BE2C (cell line): ENCODE data around the gene MEN1.

Experiments
- DNase-seq: peaks from one replicate; pipeline ENCODE4 v3.0.0-alpha.2; 2020
- H3K27me3 ChIP-seq: fragments of 250-450 bp; sonication (Bioruptor Pico); 2 replicates; pipeline ENCODE4 v1.5.1; 2020; ENCODE audit warnings: mild to moderate bottlenecking
- H3K36me3 ChIP-seq: fragments of 250-450 bp; sonication (Bioruptor Pico); 2 replicates; pipeline ENCODE4 v1.5.1; 2020; ENCODE audit warnings: mild to moderate bottlenecking
- H3K4me1 ChIP-seq: fragments of 250-450 bp; sonication (Bioruptor Pico); 2 replicates; pipeline ENCODE4 v1.5.1; 2020
- H3K4me3 ChIP-seq: 2 replicates; pipeline ENCODE4 v1.5.1; 2011; ENCODE audit warnings: low read depth, low read length
- H3K9me3 ChIP-seq: fragments of 250-450 bp; sonication (Bioruptor Pico); 2 replicates; pipeline ENCODE4 v1.5.1; 2020
- TF ChIP-seq, protein P1 (sequence below): IDR thresholded peaks from 2 replicates; pipeline ENCODE4 v1.5.1; 2012; ENCODE audit warnings: mild to moderate bottlenecking, low read depth, low read length

The MEN1 gene

DNA sequence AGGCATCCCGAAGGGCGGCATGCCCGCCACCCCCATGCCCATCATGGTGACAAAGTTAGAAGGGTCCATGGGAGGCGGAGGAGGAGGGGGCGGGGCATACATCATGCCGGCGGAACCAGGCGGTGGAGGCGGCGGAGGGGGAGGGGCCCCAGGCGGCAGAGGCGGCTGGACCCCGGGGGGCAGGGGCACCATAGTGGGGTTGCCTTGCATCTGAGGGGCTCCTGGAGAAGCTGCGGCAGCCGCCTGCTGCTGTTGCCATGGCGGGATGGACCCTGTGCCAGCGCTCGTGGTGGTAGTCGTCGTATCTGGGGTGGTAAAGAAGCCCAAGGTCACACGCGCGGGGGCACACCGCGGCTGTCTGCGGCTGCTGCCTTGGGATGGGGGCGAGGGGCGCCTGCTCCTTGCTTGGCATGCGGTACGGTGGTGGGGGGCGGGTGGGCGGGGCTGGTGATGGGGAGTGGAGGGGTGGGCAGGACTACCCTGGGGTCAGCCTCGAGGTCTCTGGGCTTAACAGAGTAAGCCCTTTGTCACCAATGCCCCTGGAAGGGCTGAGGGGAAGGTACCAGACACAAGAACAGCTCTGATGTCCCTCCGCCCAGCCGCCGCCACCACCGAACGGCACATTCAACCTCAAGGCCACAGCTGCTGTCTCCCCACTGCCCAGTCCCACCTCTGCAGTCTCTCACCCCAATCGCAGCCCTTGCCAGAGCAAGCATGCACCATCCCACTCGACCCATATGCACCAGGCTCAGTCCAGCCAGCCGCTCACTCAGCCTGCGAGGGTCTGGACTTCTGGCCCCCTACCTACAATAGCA, 44.3 kb downstream of the MEN1 start:
- H3K27me3 ChIP-seq, result no peaks in the 10 kb centered on the region
- TF ChIP-seq, protein P1, sequence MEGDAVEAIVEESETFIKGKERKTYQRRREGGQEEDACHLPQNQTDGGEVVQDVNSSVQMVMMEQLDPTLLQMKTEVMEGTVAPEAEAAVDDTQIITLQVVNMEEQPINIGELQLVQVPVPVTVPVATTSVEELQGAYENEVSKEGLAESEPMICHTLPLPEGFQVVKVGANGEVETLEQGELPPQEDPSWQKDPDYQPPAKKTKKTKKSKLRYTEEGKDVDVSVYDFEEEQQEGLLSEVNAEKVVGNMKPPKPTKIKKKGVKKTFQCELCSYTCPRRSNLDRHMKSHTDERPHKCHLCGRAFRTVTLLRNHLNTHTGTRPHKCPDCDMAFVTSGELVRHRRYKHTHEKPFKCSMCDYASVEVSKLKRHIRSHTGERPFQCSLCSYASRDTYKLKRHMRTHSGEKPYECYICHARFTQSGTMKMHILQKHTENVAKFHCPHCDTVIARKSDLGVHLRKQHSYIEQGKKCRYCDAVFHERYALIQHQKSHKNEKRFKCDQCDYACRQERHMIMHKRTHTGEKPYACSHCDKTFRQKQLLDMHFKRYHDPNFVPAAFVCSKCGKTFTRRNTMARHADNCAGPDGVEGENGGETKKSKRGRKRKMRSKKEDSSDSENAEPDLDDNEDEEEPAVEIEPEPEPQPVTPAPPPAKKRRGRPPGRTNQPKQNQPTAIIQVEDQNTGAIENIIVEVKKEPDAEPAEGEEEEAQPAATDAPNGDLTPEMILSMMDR, result no peak
- H3K9me3 ChIP-seq, result no peaks in the 10 kb centered on the region
- no peaks in the 10 kb centered on the region for H3K4me1 ChIP-seq
- H3K4me3 ChIP-seq, result no peak overlapping the region
- peaks cover 75% of the 10 kb centered on the region for H3K36me3 ChIP-seq
- no peak for DNase-seq

DNA sequence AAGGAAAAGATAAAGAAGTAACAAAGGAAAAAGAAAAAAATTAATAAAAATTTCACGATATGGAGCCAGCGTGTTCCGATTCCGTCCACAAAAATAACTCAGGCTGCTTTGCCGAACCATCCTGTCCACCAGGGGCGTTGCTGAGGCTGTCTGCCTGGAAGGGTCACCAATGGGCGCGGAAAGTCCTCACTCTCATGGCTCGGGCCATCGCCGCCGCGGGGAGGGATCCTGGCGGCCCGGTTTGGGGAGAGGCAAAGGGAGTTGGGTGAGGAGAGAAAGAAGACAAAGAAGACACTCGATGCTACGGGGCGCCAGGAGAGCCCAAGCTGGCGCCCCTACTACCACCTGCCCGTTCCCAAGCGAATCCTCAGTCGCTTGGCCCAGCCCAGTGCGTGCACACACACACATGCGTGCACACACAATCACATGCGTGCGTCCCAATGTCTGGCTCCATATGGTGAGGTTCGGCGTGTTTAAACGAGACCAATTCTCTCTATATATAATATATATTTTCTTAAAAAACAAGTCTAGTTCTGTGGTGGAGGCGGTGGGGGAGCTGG, 45.0 kb downstream of the MEN1 start:
- Histone ChIP-seq H3K27me3 (no peaks in the 10 kb centered on the region), H3K36me3 (peaks cover 69% of the 10 kb centered on the region), H3K4me3 (no peak overlapping the region), H3K9me3 (no peaks in the 10 kb centered on the region), H3K4me1 (peaks cover 2% of the 10 kb centered on the region)
- TF ChIP-seq, protein P1, result peak; percentile 37
- DNase-seq, result no peak

DNA sequence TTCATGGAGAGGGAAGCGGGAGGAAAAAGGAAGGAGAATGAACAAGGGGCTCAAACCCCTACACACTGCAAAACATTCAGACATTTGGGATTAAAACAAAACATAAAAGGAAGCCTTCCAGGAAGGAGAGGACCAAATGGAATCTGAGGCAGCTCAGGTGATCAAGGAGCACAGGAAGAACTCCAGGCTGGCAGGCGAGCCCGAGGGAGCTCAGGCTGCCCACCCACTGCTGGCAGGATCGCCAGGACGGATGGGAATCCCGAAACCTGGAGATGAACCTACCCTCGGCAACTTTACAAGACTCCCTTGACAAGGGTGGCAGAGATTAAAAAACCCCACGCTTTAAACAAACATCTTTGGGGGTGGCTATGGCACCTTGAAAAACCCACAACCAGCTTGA, 45.6 kb downstream of the MEN1 start:
- H3K4me1 ChIP-seq, result peaks cover 8% of the 10 kb centered on the region
- peaks cover 62% of the 10 kb centered on the region for H3K36me3 ChIP-seq
- H3K4me3 ChIP-seq, result no peak overlapping the region
- H3K27me3 ChIP-seq, result no peaks in the 10 kb centered on the region
- H3K9me3 ChIP-seq, result no peaks in the 10 kb centered on the region
- TF ChIP-seq, protein P1, result no peak
- no peak for DNase-seq

DNA sequence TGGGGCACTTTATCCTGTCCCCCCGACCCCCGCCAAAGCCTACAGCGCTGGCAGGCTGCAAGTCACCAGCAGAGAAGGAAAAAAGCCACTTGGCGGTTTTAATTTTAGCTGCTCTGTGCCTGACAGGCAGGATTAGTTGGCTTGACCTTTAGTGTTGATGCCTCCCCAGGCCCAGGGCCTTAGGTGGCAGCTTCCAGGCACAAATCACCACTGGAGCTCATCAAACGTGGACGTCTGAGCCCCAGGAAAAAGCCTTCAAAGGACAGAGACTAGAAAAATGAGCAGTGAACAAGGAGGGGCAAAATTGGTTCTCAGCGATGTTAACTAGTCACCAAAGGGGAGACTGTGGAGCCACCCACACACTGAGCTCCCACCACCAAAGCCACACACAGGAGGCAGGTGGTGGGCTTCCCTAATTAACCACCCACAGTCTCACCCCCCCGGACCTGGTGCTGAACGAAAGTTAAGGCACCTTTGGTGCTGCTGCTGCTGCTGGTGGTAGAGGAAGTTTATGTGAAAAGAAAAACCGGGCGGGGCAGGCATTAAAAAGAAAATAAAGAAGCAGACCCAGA, 46.2 kb downstream of the MEN1 start:
- Histone ChIP-seq H3K36me3 (peaks cover 56% of the 10 kb centered on the region), H3K4me1 (peaks cover 8% of the 10 kb centered on the region)

DNA sequence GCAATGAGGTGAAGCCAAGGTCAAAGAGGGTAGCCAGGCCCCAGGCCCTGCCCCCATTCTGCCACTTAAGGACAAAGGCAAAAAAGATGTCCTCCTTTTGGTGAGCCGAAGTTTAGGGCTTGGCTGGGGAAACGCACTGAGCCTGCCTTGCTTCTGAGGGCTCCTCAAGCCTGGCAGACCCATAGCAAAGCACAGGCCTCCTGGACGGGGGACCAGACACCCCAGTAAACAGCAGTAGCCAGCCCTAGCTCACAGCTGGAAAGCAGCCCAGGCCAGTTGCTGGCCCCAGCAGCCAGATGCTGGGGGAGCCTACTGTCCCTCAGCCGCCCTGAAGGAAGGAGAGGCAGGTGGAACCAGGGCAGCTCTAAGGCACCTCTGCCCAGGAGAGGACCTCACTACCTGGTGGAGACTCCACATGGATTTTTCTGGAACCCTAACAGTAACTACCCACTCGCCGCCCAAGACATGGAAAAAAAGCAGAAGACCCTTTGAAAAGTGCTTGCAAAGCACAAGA, 46.8 kb downstream of the MEN1 start:
- Histone ChIP-seq H3K27me3 (no peaks in the 10 kb centered on the region), H3K4me1 (peaks cover 8% of the 10 kb centered on the region), H3K4me3 (no peak overlapping the region), H3K9me3 (no peaks in the 10 kb centered on the region), H3K36me3 (peaks cover 51% of the 10 kb centered on the region)
- no peak for DNase-seq
- TF ChIP-seq, protein P1, result no peak

More for the DNA sequence above, 46.2 kb downstream of the MEN1 start:
- H3K27me3 ChIP-seq, result no peaks in the 10 kb centered on the region
- H3K4me3 ChIP-seq, result no peak overlapping the region
- TF ChIP-seq, protein P1, result no peak
- H3K9me3 ChIP-seq, result no peaks in the 10 kb centered on the region
- no peak for DNase-seq
